K562 (cell line): ENCODE data around the gene DENND1A. TPM values are rescaled to one million over a fixed set of nuclear protein-coding genes. Genes with fewer than 3 reads are reported as not detected.

Experiments
- ATAC-seq: fragments of 200-7000 bp; cut with Tn5 transposase; 3 replicates; pipeline ENCODE4 v1.9.1; 2020; ENCODE audit warnings: moderate library complexity
- BruUV-seq: library from RNA; stranded (reverse); fragments of 400-500 nt; replicated peaks from 2 replicates; lab custom pipeline; 2021; lab: Mats Ljungman, UMichigan
- CTCF ChIA-PET: fragments of 300-600 bp; formaldehyde crosslinking; extraction: SDS; loops from one replicate; lab custom pipeline; 2021; ENCODE audit warnings: low intra/inter-chr PET ratio; lab: Yijun Ruan, JAX
- POLR2A ChIA-PET: fragments of 300-600, 350-650 bp; sonication (Branson Sonifier 250); formaldehyde crosslinking; extraction: SDS; loops from one replicate; lab custom pipeline; 2021; ENCODE audit warnings: antibody characterized with exemption, inconsistent platforms; lab: Yijun Ruan, JAX
- DNase-seq, 4 experiments: peaks; one replicate each; pipeline versions ENCODE4 v3.0.0 to v3.0.0-alpha.2; 2011 to 2018; ENCODE audit warnings: low spot score in 3 of 4, mixed read lengths in 3 of 4; ENCODE audit errors: extremely low read depth in 1 of 4
- FAIRE-seq: peaks from 2 replicates; lab custom pipeline; 2011; peaks lifted over from hg19 to GRCh38; lab: Jason Lieb, UNC
- H2AFZ ChIP-seq: 2 replicates; pipeline ENCODE4 v1.6.0; 2011; ENCODE audit warnings: low read depth, low read length, control low read depth, inconsistent platforms
- H3K27ac ChIP-seq: fragments of 200-600 bp; 3 replicates; pipeline ENCODE4 v1.8.0; 2011; ENCODE audit warnings: low read depth, mild to moderate bottlenecking, control low read depth, inconsistent platforms, low read length, moderate library complexity, mixed read lengths; ENCODE audit errors: extremely low read depth
- H3K27me3 ChIP-seq, 2 experiments: fragments of 300-600 bp in 1 of 2; 2 replicates in 1 of 2; 3 replicates in 1 of 2; pipeline versions ENCODE4 v1.6.0 to v1.8.0; 2011; ENCODE audit warnings: inconsistent platforms in 2 of 2, low read length in 2 of 2, mild to moderate bottlenecking in 1 of 2, mixed read lengths in 1 of 2, moderate library complexity in 1 of 2; ENCODE audit not compliant: control insufficient read depth in 2 of 2, insufficient read depth in 2 of 2
- H3K36me3 ChIP-seq: fragments of 300-600 bp; 3 replicates; pipeline ENCODE4 v1.8.0; 2011; ENCODE audit warnings: mild to moderate bottlenecking, low read length, inconsistent platforms; ENCODE audit not compliant: control insufficient read depth, insufficient read depth
- H3K4me1 ChIP-seq, 2 experiments: fragments of 200-600 bp in 1 of 2; replicated peaks in 1 of 2; 2 replicates in 1 of 2; 3 replicates in 1 of 2; pipeline versions ENCODE4 v1.5.1 to v1.8.0; 2011; ENCODE audit warnings: inconsistent platforms in 2 of 2, low read length in 2 of 2, mild to moderate bottlenecking in 1 of 2, mixed read lengths in 1 of 2, moderate library complexity in 1 of 2; ENCODE audit not compliant: control insufficient read depth in 2 of 2, insufficient read depth in 2 of 2
- H3K4me2 ChIP-seq: 2 replicates; pipeline ENCODE4 v1.6.1; 2011; ENCODE audit warnings: low read length, control low read depth, inconsistent platforms, mixed read lengths; ENCODE audit not compliant: insufficient read depth
- H3K4me3 ChIP-seq: fragments of 200-600 bp; sonication (generic), shearing (Covaris generic); 2 replicates; pipeline ENCODE4 v1.5.1; 2016; ENCODE audit warnings: control low read depth, inconsistent platforms
- H3K79me2 ChIP-seq: fragments of 200-600 bp; 3 replicates; pipeline ENCODE4 v1.8.0; 2011; ENCODE audit warnings: low read length, inconsistent platforms; ENCODE audit not compliant: control insufficient read depth, insufficient read depth
- H3K9ac ChIP-seq, 2 experiments: 2 replicates each; pipeline versions ENCODE4 v1.6.0 to v1.6.1; 2011; ENCODE audit warnings: low read depth in 2 of 2, low read length in 2 of 2, control low read depth in 1 of 2, inconsistent platforms in 1 of 2, mild to moderate bottlenecking in 1 of 2, mixed read lengths in 1 of 2; ENCODE audit not compliant: insufficient read depth in 1 of 2
- H3K9me1 ChIP-seq: one replicate; pipeline ENCODE4 v1.6.0; 2011; ENCODE audit warnings: inconsistent platforms, mild to moderate bottlenecking, low read length, moderate library complexity; ENCODE audit not compliant: control insufficient read depth, insufficient read depth
- H3K9me3 ChIP-seq: replicated peaks from 2 replicates; pipeline ENCODE4 v1.5.1; 2011; ENCODE audit warnings: low read depth, low read length, inconsistent platforms; ENCODE audit not compliant: control insufficient read depth, insufficient read depth
- H4K20me1 ChIP-seq: replicated peaks from 2 replicates; pipeline ENCODE4 v1.6.1; 2011; ENCODE audit warnings: low read length, inconsistent platforms, mixed read lengths; ENCODE audit not compliant: control insufficient read depth, insufficient read depth
- ESRRA ChIP-seq: fragments of 450-650 bp; IDR thresholded peaks from 2 replicates; pipeline ENCODE4 v1.6.1; 2014; ENCODE audit warnings: low read depth, mild to moderate bottlenecking, moderate library complexity, borderline replicate concordance
- IRF2 ChIP-seq: sonication (generic); formaldehyde crosslinking; IDR thresholded peaks from 2 replicates; pipeline ENCODE4 v1.8.1; 2022; ENCODE audit warnings: mild to moderate bottlenecking, missing genetic modification reagents
- NFYB ChIP-seq: IDR thresholded peaks from 2 replicates; pipeline ENCODE4 v1.6.1; 2011; ENCODE audit warnings: mild to moderate bottlenecking, moderate library complexity; ENCODE audit not compliant: insufficient read length; ENCODE audit errors: extremely low read depth
- PREB ChIP-seq: sonication (generic); formaldehyde crosslinking; IDR thresholded peaks from 2 replicates; pipeline ENCODE4 v1.8.1; 2023; ENCODE audit warnings: mild to moderate bottlenecking, missing genetic modification reagents
- SNRNP70 ChIP-seq: fragments of 200-400 bp; formaldehyde crosslinking; optimal IDR thresholded peaks from 2 replicates; pipeline ENCODE3; 2017; ENCODE audit warnings: low read depth, low read length
- SRSF1 ChIP-seq: fragments of 200-400 bp; formaldehyde crosslinking; IDR thresholded peaks from 2 replicates; pipeline ENCODE4 v1.6.1; 2017; ENCODE audit warnings: mild to moderate bottlenecking, low read depth, low read length, moderate library complexity
- SRSF7 ChIP-seq: fragments of 200-400 bp; formaldehyde crosslinking; optimal IDR thresholded peaks from 2 replicates; pipeline ENCODE3; 2017; ENCODE audit warnings: mild to moderate bottlenecking, low read depth, low read length
- TAL1 ChIP-seq: fragments of 450-650 bp; IDR thresholded peaks from 2 replicates; pipeline ENCODE4 v1.6.1; 2016; ENCODE audit warnings: mild to moderate bottlenecking
- TCF7 ChIP-seq: sonication (generic); IDR thresholded peaks from 2 replicates; pipeline ENCODE4 v1.6.1; 2016; ENCODE audit warnings: antibody characterized with exemption, borderline replicate concordance
- TEAD2 ChIP-seq: fragments of 450-650 bp; IDR thresholded peaks from 2 replicates; pipeline ENCODE4 v1.6.1; 2016; ENCODE audit warnings: missing genetic modification characterization, control low read depth, missing compliant biosample characterization
- ZNF197 ChIP-seq: fragments of 200-800 bp; sonication (Bioruptor generic); IDR thresholded peaks from 2 replicates; pipeline ENCODE4 v1.6.1; 2016; ENCODE audit warnings: low read depth, missing genetic modification characterization, missing compliant biosample characterization
- ZNF592 ChIP-seq: fragments of 450-650 bp; IDR thresholded peaks from 2 replicates; pipeline ENCODE4 v1.6.1; 2017; ENCODE audit warnings: antibody characterized with exemption, mild to moderate bottlenecking
- ZNF644 ChIP-seq: fragments of 200-800 bp; sonication (Bioruptor generic); IDR thresholded peaks from 2 replicates; pipeline ENCODE4 v1.6.1; 2016; ENCODE audit warnings: low read depth, missing genetic modification characterization, missing compliant biosample characterization
- ZNF75A ChIP-seq: fragments of 450-650 bp; formaldehyde crosslinking; IDR thresholded peaks from 2 replicates; pipeline ENCODE4 v1.4.0; 2020; ENCODE audit warnings: mild to moderate bottlenecking
- ZNF766 ChIP-seq: fragments of 200-800 bp; sonication (Bioruptor generic); conservative IDR thresholded peaks from 2 replicates; pipeline ENCODE4 v1.6.1; 2016; ENCODE audit warnings: missing genetic modification characterization, missing compliant biosample characterization
- WGBS: fragments of 100-300 bp; shearing (Covaris generic); methylation state at CpG from one replicate; pipeline ENCODE4 v1.1.6; 2016; ENCODE audit warnings: low coverage, mixed read lengths; ENCODE audit not compliant: insufficient coverage; ENCODE audit errors: missing lambda C conversion rate; 5-methylcytosine and 5-hydroxymethylcytosine counted together
- in situ Hi-C: fragments of 300-500 bp; cut with MboI; formaldehyde crosslinking; loops from 4 replicates; pipeline ENCODE4 v1.15.0; 2018; ENCODE audit warnings: inconsistent platforms, mixed read lengths
- intact Hi-C: fragments of 100-400 bp; cut with micrococcal nuclease; formaldehyde crosslinking; loops from 2 replicates; pipeline ENCODE4 v1.14.2; 2022
- polyA plus RNA-seq, 8 experiments: library from polyadenylated mRNA; depleted of rRNA in 4 of 8; stranded (reverse) in 5 of 8; unstranded in 3 of 8; fragments of >200 nt; fragmentation: Nextera tagmentation in 2 of 8; fragmentation: Illumina TruSeq in 1 of 8; extraction: Ambion mirVana in 2 of 8; extraction: Trizol in 1 of 8; gene quantifications; 2 replicates each; pipeline versions ENCODE4 v1.2.1 to v1.2.3, GENCODE V29; 2011 to 2014; ENCODE audit warnings: inconsistent platforms in 1 of 8, missing spikeins in 1 of 8
- total RNA-seq, 7 experiments: library from RNA; depleted of rRNA in 6 of 7; stranded (reverse); fragments of >200 nt in 6 of 7; fragmentation: Illumina TruSeq in 2 of 7; extraction: Trizol in 2 of 7; gene quantifications; 2 replicates each; pipeline versions ENCODE4 v1.2.1 to v1.2.3, GENCODE V29; 2011 to 2021; ENCODE audit warnings: low replicate concordance in 1 of 7
- TF ChIP-seq, protein P1 (sequence below): sonication (generic); formaldehyde crosslinking; IDR thresholded peaks from 2 replicates; pipeline ENCODE4 v1.8.0; 2022; ENCODE audit warnings: mild to moderate bottlenecking, missing genetic modification reagents
- TF ChIP-seq, protein P2 (sequence below): fragments of 200-800 bp; sonication (Bioruptor generic); IDR thresholded peaks from 2 replicates; pipeline ENCODE4 v1.6.1; 2017; ENCODE audit warnings: missing genetic modification characterization, missing compliant biosample characterization

DENND1A gene
- total and polyA plus RNA-seq, 9 of the 15 experiments (the other 6 are each of a cell fraction or from before 2014, with no cell fraction given) = 7.6 to 29.5 (median 15.7) TPM

GRCh38 chr9:123411191-123411590 lies 518.7 kb downstream of the DENND1A start:
- H3K4me3 ChIP-seq = no peak overlapping the region
- peaks cover 15 to 17% of the 10 kb centered on the region in 2 experiments for H3K4me1 ChIP-seq
- H3K36me3 ChIP-seq = no peaks in the 10 kb centered on the region
- BruUV-seq = no TSS peak
- ChIA-PET POLR2A (interaction anchor here (0.7 to 0.8 kb wide), 2 partner anchors 127 to 180 kb away, joined by 3 read pairs; no protein-coding TSS in a partner anchor), CTCF (no interaction called here)
- H2AFZ ChIP-seq = no peak overlapping the region
- H3K9me1 ChIP-seq = no peaks in the 10 kb centered on the region
- no peak for DNase-seq
- H3K79me2 ChIP-seq = no peaks in the 10 kb centered on the region
- 48% methylated on average over 10 of the region's 10 CpGs for WGBS
- H3K4me2 ChIP-seq = no peak overlapping the region
- no peak for FAIRE-seq
- no peaks in the 10 kb centered on the region for H3K27me3 ChIP-seq
- H3K9me3 ChIP-seq = no peaks in the 10 kb centered on the region
- in situ Hi-C loops (no loop called here), intact Hi-C loops (no loop called here)
- ATAC-seq = no peak
- no peak overlapping the region for H3K9ac ChIP-seq
- H3K27ac ChIP-seq = no peak overlapping the region
- H4K20me1 ChIP-seq = 0 out of 2 replicates have a peak, but pooled peaks cover 3% of the 10 kb centered on the region
- TF ChIP-seq IRF2 (CRISPR knock-in tag) = no peak
- no peak for TF ChIP-seq NFYB
- TF ChIP-seq, protein P1, sequence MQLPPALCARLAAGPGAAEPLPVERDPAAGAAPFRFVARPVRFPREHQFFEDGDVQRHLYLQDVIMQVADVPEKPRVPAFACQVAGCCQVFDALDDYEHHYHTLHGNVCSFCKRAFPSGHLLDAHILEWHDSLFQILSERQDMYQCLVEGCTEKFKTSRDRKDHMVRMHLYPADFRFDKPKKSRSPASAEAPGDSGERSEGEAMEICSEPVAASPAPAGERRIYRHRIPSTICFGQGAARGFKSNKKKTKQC = no peak
- TF ChIP-seq ZNF197 (CRISPR knock-in tag) = no peak
- TF ChIP-seq SRSF1 = no peak
- TF ChIP-seq ZNF644 (tag) = no peak
- no peak for TF ChIP-seq PREB (CRISPR knock-in tag)
- TF ChIP-seq TEAD2 = no peak
- TF ChIP-seq SNRNP70 = no peak
- no peak for TF ChIP-seq TAL1
- TF ChIP-seq ESRRA = no peak
- no peak for TF ChIP-seq ZNF766 (CRISPR knock-in tag)
- no peak for TF ChIP-seq ZNF75A (CRISPR knock-in tag)
- no peak for TF ChIP-seq SRSF7
- TF ChIP-seq, protein P2, sequence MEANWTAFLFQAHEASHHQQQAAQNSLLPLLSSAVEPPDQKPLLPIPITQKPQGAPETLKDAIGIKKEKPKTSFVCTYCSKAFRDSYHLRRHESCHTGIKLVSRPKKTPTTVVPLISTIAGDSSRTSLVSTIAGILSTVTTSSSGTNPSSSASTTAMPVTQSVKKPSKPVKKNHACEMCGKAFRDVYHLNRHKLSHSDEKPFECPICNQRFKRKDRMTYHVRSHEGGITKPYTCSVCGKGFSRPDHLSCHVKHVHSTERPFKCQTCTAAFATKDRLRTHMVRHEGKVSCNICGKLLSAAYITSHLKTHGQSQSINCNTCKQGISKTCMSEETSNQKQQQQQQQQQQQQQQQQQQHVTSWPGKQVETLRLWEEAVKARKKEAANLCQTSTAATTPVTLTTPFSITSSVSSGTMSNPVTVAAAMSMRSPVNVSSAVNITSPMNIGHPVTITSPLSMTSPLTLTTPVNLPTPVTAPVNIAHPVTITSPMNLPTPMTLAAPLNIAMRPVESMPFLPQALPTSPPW = no peak
- no peak for TF ChIP-seq TCF7
- no peak for TF ChIP-seq ZNF592
